CD4-positive, alpha-beta memory T cell (primary cell): ENCODE measurements around the gene CLDN4. TPM values are rescaled to one million over a fixed set of nuclear protein-coding genes. Genes with fewer than 3 reads are reported as not detected.
"Not testable (repeated sequence)": the region's sequence is repeated elsewhere in the genome, so short reads cannot be mapped to it uniquely, and the experiment has no call there.

Source experiments
- CTCF ChIA-PET: fragments of 350-600 bp; sonication (Branson Sonifier 250); formaldehyde crosslinking; loops from one replicate; lab custom pipeline; 2021; ENCODE audit warnings: inconsistent platforms; ENCODE audit not compliant: partially characterized antibody; lab: Charles Lee
- POLR2A ChIA-PET: fragments of 350-600 bp; sonication (Branson Sonifier 250); formaldehyde crosslinking; loops from one replicate; lab custom pipeline; 2021; ENCODE audit not compliant: partially characterized antibody; lab: Charles Lee
- DNase-seq, 5 donors: peaks; one replicate each; pipeline versions ENCODE4 v3.0.0 to v3.0.0-alpha.2; 2020 to 2022; ENCODE audit warnings: mixed read lengths in 1 of 5
- H3K27ac ChIP-seq: one replicate; pipeline ENCODE4 v1.7.0; 2013; ENCODE audit warnings: low read depth, low read length
- H3K27me3 ChIP-seq: 2 replicates; pipeline ENCODE4 v1.7.0; 2013; ENCODE audit warnings: mild to moderate bottlenecking, low read length, moderate library complexity; ENCODE audit not compliant: insufficient read depth
- H3K36me3 ChIP-seq: 2 replicates; pipeline ENCODE4 v1.7.0; 2013; ENCODE audit warnings: mild to moderate bottlenecking, low read length, moderate library complexity; ENCODE audit not compliant: insufficient read depth
- H3K4me1 ChIP-seq: 2 replicates; pipeline ENCODE4 v1.7.0; 2013; ENCODE audit warnings: mild to moderate bottlenecking, low read length, moderate library complexity; ENCODE audit not compliant: insufficient read depth
- H3K4me3 ChIP-seq, 2 donors: one replicate each; pipeline ENCODE4 v1.7.0; 2013; ENCODE audit warnings: low read length in 2 of 2, mild to moderate bottlenecking in 1 of 2
- H3K9me3 ChIP-seq, 2 donors: one replicate each; pipeline ENCODE4 v1.7.0; 2013; ENCODE audit warnings: low read length in 2 of 2, control low read depth in 1 of 2; ENCODE audit not compliant: control insufficient read depth in 1 of 2
- H3K27ac Mint-ChIP-seq, 7 donors: one replicate each; pipeline ENCODE4 v1.8.0; 2020 to 2021; ENCODE audit warnings: mixed read lengths in 7 of 7, mild to moderate bottlenecking in 6 of 7, inconsistent platforms in 3 of 7, moderate library complexity in 3 of 7
- H3K27me3 Mint-ChIP-seq, 2 donors: one replicate each; pipeline ENCODE4 v1.8.0; 2020 to 2021; ENCODE audit warnings: mixed read lengths in 2 of 2
- H3K36me3 Mint-ChIP-seq, 2 donors: one replicate each; pipeline ENCODE4 v1.8.0; 2020 to 2021; ENCODE audit warnings: mixed read lengths in 2 of 2, inconsistent platforms in 1 of 2, mild to moderate bottlenecking in 1 of 2
- H3K4me1 Mint-ChIP-seq, 4 donors: one replicate each; pipeline ENCODE4 v1.8.0; 2020 to 2021; ENCODE audit warnings: mixed read lengths in 4 of 4, mild to moderate bottlenecking in 1 of 4
- H3K4me3 Mint-ChIP-seq, 8 donors: one replicate each; pipeline ENCODE4 v1.8.0; 2020 to 2021; ENCODE audit warnings: mixed read lengths in 8 of 8, mild to moderate bottlenecking in 7 of 8, moderate library complexity in 6 of 8, inconsistent platforms in 3 of 8
- H3K9me3 Mint-ChIP-seq, 8 donors: one replicate each; pipeline ENCODE4 v1.8.0; 2020 to 2021; ENCODE audit warnings: mixed read lengths in 8 of 8, mild to moderate bottlenecking in 5 of 8, inconsistent platforms in 3 of 8, moderate library complexity in 1 of 8
- intact Hi-C: fragments of 100-400 bp; cut with micrococcal nuclease; formaldehyde crosslinking; loops from one replicate; pipeline ENCODE4 v1.15.1; 2023
- polyA plus RNA-seq, 2 donors: library from polyadenylated mRNA; unstranded; fragments of 300-500 nt; fragmentation: Illumina TruSeq; gene quantifications; one replicate each; pipeline ENCODE4 v1.2.3, GENCODE V29; 2021
- total RNA-seq, 2 experiments: library from RNA; stranded (reverse); gene quantifications; one replicate each; pipeline ENCODE4 v1.2.3, GENCODE V29; 2021

The CLDN4 gene
- total and polyA plus RNA-seq, 4 experiments from 2014 or later: 0.05 TPM; not detected in 3

- H3K36me3 ChIP-seq, H3K4me3 Mint-ChIP-seq, H3K27ac ChIP-seq, CTCF ChIA-PET, H3K27me3 ChIP-seq, intact Hi-C loops, H3K4me3 ChIP-seq, H3K36me3 Mint-ChIP-seq, H3K4me1 ChIP-seq, POLR2A ChIA-PET, H3K4me1 Mint-ChIP-seq, H3K9me3 Mint-ChIP-seq, DNase-seq, H3K27ac Mint-ChIP-seq, H3K9me3 ChIP-seq: not testable (repeated sequence)
- H3K27me3 Mint-ChIP-seq: peaks cover 9 to 14% of the 10 kb centered on the region in 2 donors
These were observed 33.6 kb upstream of the CLDN4 start for GRCh38 chr7:73797176-73797575.

GRCh38 chr7:73799282-73800141 lies 31.3 kb upstream of the CLDN4 start:
- no peaks in the 10 kb centered on the region for H3K27me3 ChIP-seq
- H3K4me1 ChIP-seq: no peaks in the 10 kb centered on the region
- Mint-ChIP-seq H3K4me3 (no peak overlapping the region), H3K27me3 (peaks cover 7 to 10% of the 10 kb centered on the region in 2 donors), H3K27ac (no peak overlapping the region), H3K9me3 (peaks cover 0 to 10% (median 0%) of the 10 kb centered on the region in 8 donors), H3K4me1 (no peaks in the 10 kb centered on the region), H3K36me3 (no peaks in the 10 kb centered on the region)
- DNase-seq: no peak
- H3K27ac ChIP-seq: no peak overlapping the region
- ChIA-PET POLR2A (interaction anchor here (0.6 kb wide), 1 partner anchor 36 kb away, joined by 3 read pairs; no protein-coding TSS in a partner anchor), CTCF (no interaction called here)
- H3K36me3 ChIP-seq: no peaks in the 10 kb centered on the region
- no peak overlapping the region for H3K4me3 ChIP-seq
- intact Hi-C loops: no loop called here
- H3K9me3 ChIP-seq: no peaks in the 10 kb centered on the region

GRCh38 chr7:73801577-73801976 lies 29.2 kb upstream of the CLDN4 start:
- CTCF ChIA-PET: interaction anchor here (1.0 to 1.3 kb wide), 2 partner anchors 54 to 55 kb away, joined by 3 read pairs; no protein-coding TSS in a partner anchor
- H3K27me3 ChIP-seq: no peaks in the 10 kb centered on the region
- no peak for DNase-seq

GRCh38 chr7:73802459-73802858 lies 28.3 kb upstream of the CLDN4 start:
- H3K36me3 Mint-ChIP-seq: no peaks in the 10 kb centered on the region
- no peak overlapping the region for H3K4me3 Mint-ChIP-seq
- intact Hi-C loops: no loop called here
- no peak overlapping the region for H3K4me3 ChIP-seq
- H3K27ac Mint-ChIP-seq: no peak overlapping the region
- DNase-seq: no peak
- H3K9me3 Mint-ChIP-seq: no peaks in the 10 kb centered on the region
- no peaks in the 10 kb centered on the region for H3K27me3 ChIP-seq
- H3K27me3 Mint-ChIP-seq: peaks cover 7 to 9% of the 10 kb centered on the region in 2 donors
- H3K36me3 ChIP-seq: no peaks in the 10 kb centered on the region
- H3K4me1 Mint-ChIP-seq: no peaks in the 10 kb centered on the region
- H3K9me3 ChIP-seq: no peaks in the 10 kb centered on the region
- no peak overlapping the region for H3K27ac ChIP-seq
- no peaks in the 10 kb centered on the region for H3K4me1 ChIP-seq
- ChIA-PET POLR2A (no interaction called here), CTCF (no interaction called here)

More at GRCh38 chr7:73801577-73801976, 29.2 kb upstream of the CLDN4 start:
- Histone ChIP-seq H3K27ac (no peak overlapping the region), H3K36me3 (no peaks in the 10 kb centered on the region), H3K9me3 (no peaks in the 10 kb centered on the region), H3K4me1 (no peaks in the 10 kb centered on the region), H3K4me3 (no peak overlapping the region)
- intact Hi-C loops: no loop called here
- Mint-ChIP-seq H3K27ac (no peak overlapping the region), H3K9me3 (no peaks in the 10 kb centered on the region), H3K4me3 (no peak overlapping the region), H3K4me1 (no peaks in the 10 kb centered on the region), H3K27me3 (peaks cover 7 to 9% of the 10 kb centered on the region in 2 donors), H3K36me3 (no peaks in the 10 kb centered on the region)
- POLR2A ChIA-PET: no interaction called here

- intact Hi-C loops: no loop called here
- H3K36me3 ChIP-seq: no peaks in the 10 kb centered on the region
- CTCF ChIA-PET: interaction anchor here (4.3 kb wide), 1 partner anchor 46 kb away, joined by 72 read pairs; no protein-coding TSS in a partner anchor
These were observed 21.3 kb upstream of the CLDN4 start for GRCh38 chr7:73809467-73809951.

GRCh38 chr7:73810998-73811360 lies 19.8 kb upstream of the CLDN4 start:
- no peak for DNase-seq
- Histone ChIP-seq H3K36me3 (no peaks in the 10 kb centered on the region), H3K27me3 (no peaks in the 10 kb centered on the region), H3K9me3 (no peaks in the 10 kb centered on the region), H3K27ac (no peak overlapping the region), H3K4me1 (no peaks in the 10 kb centered on the region), H3K4me3 (no peak overlapping the region)
- Mint-ChIP-seq H3K27ac (no peak overlapping the region), H3K27me3 (peaks cover 9 to 11% of the 10 kb centered on the region in 2 donors), H3K4me1 (no peaks in the 10 kb centered on the region), H3K4me3 (no peak overlapping the region), H3K36me3 (peaks cover 0 to 4% of the 10 kb centered on the region in 2 donors), H3K9me3 (peaks cover 0 to 10% (median 7%) of the 10 kb centered on the region in 8 donors)
- ChIA-PET POLR2A (no interaction called here), CTCF (interaction anchor here (0.9 to 4.3 kb wide), 4 partner anchors 12 to 72 kb away, joined by 3 to 72 read pairs (median 5); partner anchors contain the start of gene ABHD11)
- intact Hi-C loops: loop anchor here (1.0 kb wide), 2 partner anchors 40 to 44 kb away; no protein-coding TSS in a partner anchor

More at GRCh38 chr7:73809467-73809951, 21.3 kb upstream of the CLDN4 start:
- H3K4me1 ChIP-seq: no peaks in the 10 kb centered on the region
- DNase-seq: no peak
- no peak overlapping the region for H3K27ac ChIP-seq
- H3K4me3 Mint-ChIP-seq: no peak overlapping the region
- H3K27me3 Mint-ChIP-seq: peaks cover 6 to 8% of the 10 kb centered on the region in 2 donors
- H3K4me3 ChIP-seq: no peak overlapping the region
- POLR2A ChIA-PET: no interaction called here
- H3K9me3 ChIP-seq: no peaks in the 10 kb centered on the region
- H3K36me3 Mint-ChIP-seq: peaks cover 0 to 4% of the 10 kb centered on the region in 2 donors
- no peaks in the 10 kb centered on the region for H3K27me3 ChIP-seq
- peaks cover 0 to 10% (median 7%) of the 10 kb centered on the region in 8 donors for H3K9me3 Mint-ChIP-seq
- no peaks in the 10 kb centered on the region for H3K4me1 Mint-ChIP-seq
- no peak overlapping the region for H3K27ac Mint-ChIP-seq

- peaks cover 0 to 10% (median 7%) of the 10 kb centered on the region in 8 donors for H3K9me3 Mint-ChIP-seq
- Histone ChIP-seq H3K4me1 (no peaks in the 10 kb centered on the region), H3K4me3 (no peak overlapping the region), H3K27ac (no peak overlapping the region), H3K36me3 (no peaks in the 10 kb centered on the region), H3K27me3 (no peaks in the 10 kb centered on the region), H3K9me3 (no peaks in the 10 kb centered on the region)
- peaks cover 9 to 11% of the 10 kb centered on the region in 2 donors for H3K27me3 Mint-ChIP-seq
- no peak overlapping the region for H3K4me3 Mint-ChIP-seq
- DNase-seq: peak in 4 of 5 donors; percentile 17 to 37 (median 27)
- ChIA-PET POLR2A (no interaction called here), CTCF (interaction anchor here (0.5 to 4.3 kb wide), 8 partner anchors 11 to 73 kb away, joined by 3 to 72 read pairs (median 4); partner anchors contain the start of genes ABHD11 and METTL27)
- no peaks in the 10 kb centered on the region for H3K4me1 Mint-ChIP-seq
- intact Hi-C loops: loop anchor here (1.0 kb wide), 2 partner anchors 40 to 44 kb away; no protein-coding TSS in a partner anchor
- no peak overlapping the region for H3K27ac Mint-ChIP-seq
- H3K36me3 Mint-ChIP-seq: peaks cover 0 to 4% of the 10 kb centered on the region in 2 donors
These were observed 19.0 kb upstream of the CLDN4 start for GRCh38 chr7:73811760-73812168.
